ENCODE data around the gene DPYSL3. TPM values are rescaled to one million over a fixed set of nuclear protein-coding genes. Genes with fewer than 3 reads are reported as not detected.

The DPYSL3 gene
- 108 and 118 TPM in 2 replicates for total RNA-seq

GRCh38 chr5:147509710-147510651 is at the start of gene DPYSL3:
TSS of gene DPYSL3 (minus strand) at chr5:147510068. CDS start at chr5:147509858, 210 bp downstream.

All from aortic smooth muscle cell (primary cell).